Neural crest cell (in vitro differentiated cells): ENCODE measurements around the gene RFPL2. TPM values are rescaled to one million over a fixed set of nuclear protein-coding genes. Genes with fewer than 3 reads are reported as not detected.
"Not testable (repeated sequence)": the region's sequence is repeated elsewhere in the genome, so short reads cannot be mapped to it uniquely, and the experiment has no call there.

Experiments
- DNase-seq: peaks from one replicate; pipeline ENCODE4 v3.0.0; 2021; ENCODE audit warnings: low read depth, mixed read lengths, low spot score
- H3K27ac Mint-ChIP-seq: one replicate; pipeline ENCODE4 v1.8.0; 2021; ENCODE audit warnings: mild to moderate bottlenecking, mixed read lengths; ENCODE audit not compliant: unreplicated experiment
- H3K27me3 Mint-ChIP-seq: 2 replicates; pipeline ENCODE4 v1.8.0; 2021; ENCODE audit warnings: low read depth, mild to moderate bottlenecking, mixed read lengths
- H3K36me3 Mint-ChIP-seq: 2 replicates; pipeline ENCODE4 v1.8.0; 2021; ENCODE audit warnings: low read depth, mild to moderate bottlenecking, mixed read lengths
- H3K4me1 Mint-ChIP-seq: 2 replicates; pipeline ENCODE4 v1.8.0; 2021; ENCODE audit warnings: mixed read lengths
- H3K4me3 Mint-ChIP-seq: one replicate; pipeline ENCODE4 v1.8.0; 2021; ENCODE audit warnings: mild to moderate bottlenecking, mixed read lengths
- H3K9me3 Mint-ChIP-seq: 2 replicates; pipeline ENCODE4 v1.8.0; 2021; ENCODE audit warnings: mixed read lengths
- CTCF ChIP-seq: fragments of 200-600 bp; sonication (generic); conservative IDR thresholded peaks from 2 replicates; pipeline ENCODE4 v1.5.0; 2021; ENCODE audit warnings: antibody characterized with exemption, mild to moderate bottlenecking
- total RNA-seq: library from RNA; stranded (reverse); gene quantifications from 2 replicates; pipeline ENCODE4 v1.2.1, GENCODE V29; 2021

Gene RFPL2
- total RNA-seq, 1 donor from 2014 or later = 0.21 TPM

- Mint-ChIP-seq H3K4me1 (peaks cover 19% of the 10 kb centered on the region), H3K27ac (no peak overlapping the region), H3K9me3 (no peaks in the 10 kb centered on the region), H3K27me3 (peaks cover 80% of the 10 kb centered on the region), H3K36me3 (no peaks in the 10 kb centered on the region), H3K4me3 (no peak overlapping the region)
- TF ChIP-seq CTCF = no peak
- no peak for DNase-seq
Measured at GRCh38 chr22:32200752-32201151, 4.1 kb downstream of the RFPL2 start.

GRCh38 chr22:32199961-32200360 is 4.9 kb downstream of the RFPL2 start:
- no peak for DNase-seq
- H3K4me1 Mint-ChIP-seq = peaks cover 13% of the 10 kb centered on the region
- H3K27me3 Mint-ChIP-seq = peaks cover 82% of the 10 kb centered on the region
- H3K9me3 Mint-ChIP-seq = no peaks in the 10 kb centered on the region
- no peak for TF ChIP-seq CTCF
- H3K4me3 Mint-ChIP-seq = no peak overlapping the region
- H3K36me3 Mint-ChIP-seq = no peaks in the 10 kb centered on the region
- H3K27ac Mint-ChIP-seq = no peak overlapping the region

- H3K27ac Mint-ChIP-seq = no peak overlapping the region
- H3K27me3 Mint-ChIP-seq = peaks cover 80% of the 10 kb centered on the region
- TF ChIP-seq CTCF = no peak
- H3K4me3 Mint-ChIP-seq = no peak overlapping the region
- H3K9me3 Mint-ChIP-seq = no peaks in the 10 kb centered on the region
- H3K4me1 Mint-ChIP-seq = peaks cover 7% of the 10 kb centered on the region
- no peak for DNase-seq
- H3K36me3 Mint-ChIP-seq = no peaks in the 10 kb centered on the region
Measured at GRCh38 chr22:32199341-32199740, 5.5 kb downstream of the RFPL2 start.

DNA sequence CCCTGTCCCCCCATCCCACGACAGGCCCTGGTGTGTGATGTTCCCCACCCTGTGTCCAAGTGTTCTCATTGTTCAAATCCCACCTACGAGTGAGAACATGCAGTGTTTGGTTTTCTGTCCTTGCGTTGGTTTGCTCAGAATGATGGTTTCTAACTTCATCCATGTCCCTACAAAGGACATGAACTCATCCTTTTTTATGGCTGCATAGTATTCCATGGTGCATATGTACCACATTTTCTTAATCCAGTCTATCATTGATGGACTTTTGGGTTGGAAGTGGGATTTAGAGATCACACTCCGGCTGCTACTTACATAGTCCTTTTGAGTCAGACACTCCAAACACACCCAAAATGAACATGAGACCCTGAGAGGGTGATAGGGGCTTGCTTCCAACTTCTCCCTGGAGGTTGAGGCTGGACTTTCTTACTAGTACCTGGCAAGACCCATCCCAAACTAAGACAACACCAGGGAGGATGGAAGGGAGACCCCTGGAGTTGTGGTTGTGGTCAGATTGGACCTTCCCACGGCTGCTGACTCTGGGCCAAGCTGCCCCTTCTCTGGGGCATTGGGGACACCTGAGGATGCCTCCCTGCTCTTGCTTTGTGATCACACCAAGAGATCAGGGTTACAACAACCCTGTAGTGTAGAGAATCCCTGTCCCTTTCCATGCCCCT is 7.2 kb downstream of the RFPL2 start:
- not testable (repeated sequence) for H3K4me3 Mint-ChIP-seq, H3K27ac Mint-ChIP-seq, H3K4me1 Mint-ChIP-seq, H3K9me3 Mint-ChIP-seq, DNase-seq, H3K36me3 Mint-ChIP-seq
- H3K27me3 Mint-ChIP-seq = peaks cover 70% of the 10 kb centered on the region

- not testable (repeated sequence) for H3K27ac Mint-ChIP-seq, H3K4me1 Mint-ChIP-seq, H3K36me3 Mint-ChIP-seq, H3K9me3 Mint-ChIP-seq, DNase-seq, H3K4me3 Mint-ChIP-seq
- peaks cover 64% of the 10 kb centered on the region for H3K27me3 Mint-ChIP-seq
Measured at GRCh38 chr22:32195900-32196299, 9.0 kb downstream of the RFPL2 start.

DNA sequence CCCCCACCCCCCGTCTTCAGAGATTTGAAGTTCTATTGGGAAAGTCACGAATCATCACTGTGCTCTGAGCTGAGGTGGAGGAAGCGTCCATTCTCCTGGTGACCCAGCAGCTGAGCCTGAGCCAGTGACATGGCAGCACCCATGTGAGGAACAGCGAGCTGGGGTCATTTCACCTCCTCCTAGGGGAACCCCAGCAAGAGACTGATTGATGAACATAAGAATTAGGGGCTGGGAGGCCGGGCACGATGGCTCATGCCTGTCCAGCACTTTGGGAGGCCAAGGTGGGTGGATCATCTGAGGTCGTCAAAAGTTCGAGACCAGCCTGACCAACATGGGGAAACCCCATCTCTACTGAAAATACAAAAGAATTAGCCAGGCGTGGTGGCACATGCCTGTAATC is 11.5 kb downstream of the RFPL2 start:
- not testable (repeated sequence) for H3K4me1 Mint-ChIP-seq, DNase-seq, H3K9me3 Mint-ChIP-seq, H3K27ac Mint-ChIP-seq, H3K36me3 Mint-ChIP-seq, H3K4me3 Mint-ChIP-seq
- peaks cover 59% of the 10 kb centered on the region for H3K27me3 Mint-ChIP-seq

- H3K9me3 Mint-ChIP-seq, H3K36me3 Mint-ChIP-seq, H3K4me3 Mint-ChIP-seq, H3K4me1 Mint-ChIP-seq, H3K27ac Mint-ChIP-seq, DNase-seq: not testable (repeated sequence)
- H3K27me3 Mint-ChIP-seq = peaks cover 58% of the 10 kb centered on the region
Measured at GRCh38 chr22:32191021-32191420, 13.9 kb downstream of the RFPL2 start.
